ENCODE results near the gene IFIT1B.
"Not testable (repeated sequence)": the region's sequence is repeated elsewhere in the genome, so short reads cannot be mapped to it uniquely, and the experiment has no call there.

The IFIT1B gene

GRCh38 chr10:89377705-89378637 is at the start of gene IFIT1B:
Gene IFIT1B (plus strand): TSS chr10:89378056. CDS start chr10:89378136, 80 bp downstream.
- Histone ChIP-seq H3K4me1 (ENCODE audit: insufficient read depth, low read length) (no peaks in the 10 kb centered on the region), H3K36me3 (ENCODE audit: insufficient read depth, low read length) (no peaks in the 10 kb centered on the region), H3K9ac (ENCODE audit: low read depth, low read length) (no peak within 1 kb of the TSS), H3K9me3 (ENCODE audit: control insufficient read depth, insufficient read depth, low read length) (no peaks in the 10 kb centered on the region)

GRCh38 chr10:89329151-89329550 is 48.7 kb upstream of the IFIT1B start:
- Histone ChIP-seq H3K9me3 (ENCODE audit: control insufficient read depth, insufficient read depth, low read length) (no peaks in the 10 kb centered on the region), H3K36me3 (ENCODE audit: insufficient read depth, low read length) (no peaks in the 10 kb centered on the region), H3K4me1 (ENCODE audit: insufficient read depth, low read length) (peaks cover 43% of the 10 kb centered on the region), H3K9ac (ENCODE audit: low read depth, low read length) (no peak overlapping the region)

GRCh38 chr10:89330014-89330413 is 47.8 kb upstream of the IFIT1B start:
- H3K9ac ChIP-seq (ENCODE audit: low read depth, low read length); H3K36me3 ChIP-seq (ENCODE audit: insufficient read depth, low read length); H3K9me3 ChIP-seq (ENCODE audit: control insufficient read depth, insufficient read depth, low read length): not testable (repeated sequence)
- H3K4me1 ChIP-seq (ENCODE audit: insufficient read depth, low read length), result peaks cover 44% of the 10 kb centered on the region

GRCh38 chr10:89330537-89331212 is 47.2 kb upstream of the IFIT1B start:
- H3K9ac ChIP-seq (ENCODE audit: low read depth, low read length), result no peak overlapping the region
- H3K9me3 ChIP-seq (ENCODE audit: control insufficient read depth, insufficient read depth, low read length), result no peaks in the 10 kb centered on the region
- H3K4me1 ChIP-seq (ENCODE audit: insufficient read depth, low read length), result peaks cover 44% of the 10 kb centered on the region
- no peaks in the 10 kb centered on the region for H3K36me3 ChIP-seq (ENCODE audit: insufficient read depth, low read length)

GRCh38 chr10:89331487-89332122 is 46.3 kb upstream of the IFIT1B start:
- peaks cover 41% of the 10 kb centered on the region for H3K4me1 ChIP-seq (ENCODE audit: insufficient read depth, low read length)

GRCh38 chr10:89332123-89332633 is 45.7 kb upstream of the IFIT1B start:
- Histone ChIP-seq H3K9me3 (ENCODE audit: control insufficient read depth, insufficient read depth, low read length) (no peaks in the 10 kb centered on the region), H3K36me3 (ENCODE audit: insufficient read depth, low read length) (no peaks in the 10 kb centered on the region), H3K9ac (ENCODE audit: low read depth, low read length) (no peak overlapping the region), H3K4me1 (ENCODE audit: insufficient read depth, low read length) (peaks cover 45% of the 10 kb centered on the region)

More at GRCh38 chr10:89331487-89332122, 46.3 kb upstream of the IFIT1B start:
- H3K9me3 ChIP-seq (ENCODE audit: control insufficient read depth, insufficient read depth, low read length); H3K9ac ChIP-seq (ENCODE audit: low read depth, low read length); H3K36me3 ChIP-seq (ENCODE audit: insufficient read depth, low read length): not testable (repeated sequence)

- Histone ChIP-seq H3K9ac (ENCODE audit: low read depth, low read length) (no peak overlapping the region), H3K9me3 (ENCODE audit: control insufficient read depth, insufficient read depth, low read length) (no peaks in the 10 kb centered on the region), H3K4me1 (ENCODE audit: insufficient read depth, low read length) (peaks cover 31% of the 10 kb centered on the region), H3K36me3 (ENCODE audit: insufficient read depth, low read length) (no peaks in the 10 kb centered on the region)
These were observed 42.6 kb upstream of the IFIT1B start for GRCh38 chr10:89335226-89335625.

GRCh38 chr10:89336241-89336640 is 41.6 kb upstream of the IFIT1B start:
- Histone ChIP-seq H3K4me1 (ENCODE audit: insufficient read depth, low read length) (peaks cover 31% of the 10 kb centered on the region), H3K9ac (ENCODE audit: low read depth, low read length) (no peak overlapping the region), H3K36me3 (ENCODE audit: insufficient read depth, low read length) (no peaks in the 10 kb centered on the region), H3K9me3 (ENCODE audit: control insufficient read depth, insufficient read depth, low read length) (no peaks in the 10 kb centered on the region)

GRCh38 chr10:89337484-89337883 is 40.4 kb upstream of the IFIT1B start:
- Histone ChIP-seq H3K9ac (ENCODE audit: low read depth, low read length) (no peak overlapping the region), H3K9me3 (ENCODE audit: control insufficient read depth, insufficient read depth, low read length) (no peaks in the 10 kb centered on the region), H3K4me1 (ENCODE audit: insufficient read depth, low read length) (peaks cover 30% of the 10 kb centered on the region), H3K36me3 (ENCODE audit: insufficient read depth, low read length) (no peaks in the 10 kb centered on the region)

GRCh38 chr10:89338713-89339112 is 39.1 kb upstream of the IFIT1B start:
- Histone ChIP-seq H3K9ac (ENCODE audit: low read depth, low read length) (no peak overlapping the region), H3K9me3 (ENCODE audit: control insufficient read depth, insufficient read depth, low read length) (no peaks in the 10 kb centered on the region)

GRCh38 chr10:89339875-89340274 is 38.0 kb upstream of the IFIT1B start:
- H3K9ac ChIP-seq (ENCODE audit: low read depth, low read length), result no peak overlapping the region
- H3K4me1 ChIP-seq (ENCODE audit: insufficient read depth, low read length), result peaks cover 13% of the 10 kb centered on the region; the same call in 1 of the 2 replicates
- H3K36me3 ChIP-seq (ENCODE audit: insufficient read depth, low read length), result no peaks in the 10 kb centered on the region
- no peaks in the 10 kb centered on the region for H3K9me3 ChIP-seq (ENCODE audit: control insufficient read depth, insufficient read depth, low read length)

More at GRCh38 chr10:89338713-89339112, 39.1 kb upstream of the IFIT1B start:
- H3K4me1 ChIP-seq (ENCODE audit: insufficient read depth, low read length), result peaks cover 18% of the 10 kb centered on the region
- no peaks in the 10 kb centered on the region for H3K36me3 ChIP-seq (ENCODE audit: insufficient read depth, low read length)

- Histone ChIP-seq H3K4me1 (ENCODE audit: insufficient read depth, low read length) (peaks cover 24% of the 10 kb centered on the region), H3K9ac (ENCODE audit: low read depth, low read length) (no peak overlapping the region), H3K36me3 (ENCODE audit: insufficient read depth, low read length) (no peaks in the 10 kb centered on the region), H3K9me3 (ENCODE audit: control insufficient read depth, insufficient read depth, low read length) (no peaks in the 10 kb centered on the region)
These were observed 36.2 kb upstream of the IFIT1B start for GRCh38 chr10:89341649-89342048.

GRCh38 chr10:89342206-89342958 is 35.5 kb upstream of the IFIT1B start:
- no peaks in the 10 kb centered on the region for H3K9me3 ChIP-seq (ENCODE audit: control insufficient read depth, insufficient read depth, low read length)
- peaks cover 26% of the 10 kb centered on the region for H3K4me1 ChIP-seq (ENCODE audit: insufficient read depth, low read length)
- no peak overlapping the region for H3K9ac ChIP-seq (ENCODE audit: low read depth, low read length)
- no peaks in the 10 kb centered on the region for H3K36me3 ChIP-seq (ENCODE audit: insufficient read depth, low read length)
